Osteocyte (in vitro differentiated cells): Measurements from ENCODE around the gene SCAI. TPM values are rescaled to one million over a fixed set of nuclear protein-coding genes. Genes with fewer than 3 reads are reported as not detected.

Experiments
- DNase-seq: peaks from one replicate; pipeline ENCODE4 v3.0.0; 2021; ENCODE audit warnings: mixed read lengths; ENCODE audit not compliant: unreplicated experiment; ENCODE audit errors: extremely low spot score
- H3K27ac Mint-ChIP-seq: one replicate; pipeline ENCODE4 v1.8.0; 2021; ENCODE audit warnings: mild to moderate bottlenecking, mixed read lengths; ENCODE audit not compliant: unreplicated experiment
- H3K27me3 Mint-ChIP-seq: one replicate; pipeline ENCODE4 v1.8.0; 2021; ENCODE audit warnings: mixed read lengths; ENCODE audit not compliant: unreplicated experiment
- H3K36me3 Mint-ChIP-seq: one replicate; pipeline ENCODE4 v1.8.0; 2021; ENCODE audit warnings: mixed read lengths; ENCODE audit not compliant: unreplicated experiment
- H3K4me1 Mint-ChIP-seq: one replicate; pipeline ENCODE4 v1.8.0; 2021; ENCODE audit warnings: mixed read lengths; ENCODE audit not compliant: unreplicated experiment
- H3K4me3 Mint-ChIP-seq: one replicate; pipeline ENCODE4 v1.8.0; 2021; ENCODE audit warnings: mild to moderate bottlenecking, moderate library complexity, mixed read lengths; ENCODE audit not compliant: unreplicated experiment
- H3K9me3 Mint-ChIP-seq: one replicate; pipeline ENCODE4 v1.8.0; 2021; ENCODE audit warnings: mixed read lengths; ENCODE audit not compliant: unreplicated experiment
- CTCF ChIP-seq: fragments of 200-600 bp; sonication (generic); IDR thresholded peaks from 2 replicates; pipeline ENCODE4 v1.5.0; 2021; ENCODE audit warnings: antibody characterized with exemption, mild to moderate bottlenecking, moderate library complexity
- total RNA-seq: library from RNA; stranded (reverse); gene quantifications from 2 replicates; pipeline ENCODE4 v1.2.1, GENCODE V29; 2021

SCAI gene
- total RNA-seq, 1 donor from 2014 or later = 8.6 TPM

- no peak for TF ChIP-seq CTCF
- Mint-ChIP-seq H3K36me3 (peaks cover 46% of the 10 kb centered on the region), H3K9me3 (no peaks in the 10 kb centered on the region), H3K27me3 (no peaks in the 10 kb centered on the region), H3K4me3 (no peak overlapping the region), H3K27ac (no peak overlapping the region), H3K4me1 (no peaks in the 10 kb centered on the region)
- DNase-seq = no peak
These were observed 7.3 kb upstream of the SCAI start for GRCh38 chr9:125150349-125151245.

- Mint-ChIP-seq H3K36me3 (peaks cover 34% of the 10 kb centered on the region), H3K27me3 (no peaks in the 10 kb centered on the region), H3K27ac (no peak overlapping the region), H3K4me1 (peaks cover 9% of the 10 kb centered on the region), H3K9me3 (no peaks in the 10 kb centered on the region), H3K4me3 (no peak overlapping the region)
- DNase-seq = no peak
- no peak for TF ChIP-seq CTCF
These were observed 4.1 kb upstream of the SCAI start for GRCh38 chr9:125147401-125147951.

- DNase-seq = no peak
- Mint-ChIP-seq H3K4me3 (no peak overlapping the region), H3K27me3 (no peaks in the 10 kb centered on the region), H3K36me3 (peaks cover 24% of the 10 kb centered on the region), H3K9me3 (no peaks in the 10 kb centered on the region), H3K4me1 (peaks cover 14% of the 10 kb centered on the region), H3K27ac (no peak overlapping the region)
- no peak for TF ChIP-seq CTCF
These were observed 2.9 kb upstream of the SCAI start for GRCh38 chr9:125146247-125146646.

- DNase-seq = no peak
- TF ChIP-seq CTCF = no peak
- no peaks in the 10 kb centered on the region for H3K27me3 Mint-ChIP-seq
- H3K9me3 Mint-ChIP-seq = no peaks in the 10 kb centered on the region
- no peak overlapping the region for H3K4me3 Mint-ChIP-seq
- H3K4me1 Mint-ChIP-seq = peaks cover 14% of the 10 kb centered on the region
- H3K27ac Mint-ChIP-seq = no peak overlapping the region
- H3K36me3 Mint-ChIP-seq = peaks cover 16% of the 10 kb centered on the region
These were observed 2.1 kb upstream of the SCAI start for GRCh38 chr9:125145425-125145824.
